Uterus (tissue), 4 donors: Measurements from ENCODE around the gene DMD. TPM values are rescaled to one million over a fixed set of nuclear protein-coding genes. Genes with fewer than 3 reads are reported as not detected.

Source experiments
- DNase-seq, 2 donors: peaks; one replicate each; pipeline ENCODE4 v3.0.0-alpha.2; 2019 to 2020
- H3K27ac ChIP-seq, 2 donors: fragments of 200-600 bp; sonication (generic); 1 replicate in 1 of 2; 2 replicates in 1 of 2; pipeline ENCODE4 v1.5.1; 2016 to 2018
- H3K27me3 ChIP-seq, 2 donors: fragments of 200-600 bp; sonication (generic); one replicate each; pipeline ENCODE4 v1.5.1; 2018 to 2019; ENCODE audit warnings: control low read depth in 1 of 2
- H3K36me3 ChIP-seq, 2 donors: fragments of 200-600 bp; sonication (generic); one replicate each; pipeline ENCODE4 v1.5.1; 2019; ENCODE audit warnings: control low read depth in 1 of 2
- H3K4me1 ChIP-seq, 2 donors: fragments of 200-600 bp; sonication (generic); one replicate each; pipeline ENCODE4 v1.5.1; 2018 to 2019; ENCODE audit warnings: control low read depth in 1 of 2
- H3K4me3 ChIP-seq, 2 donors: fragments of 200-600 bp; sonication (generic); 1 replicate in 1 of 2; 2 replicates in 1 of 2; pipeline ENCODE4 v1.5.1; 2018 to 2019; ENCODE audit warnings: mild to moderate bottlenecking in 1 of 2
- H3K9me3 ChIP-seq, 2 donors: fragments of 200-600 bp; sonication (generic); one replicate each; pipeline ENCODE4 v1.5.1; 2019; ENCODE audit warnings: control low read depth in 1 of 2
- CTCF ChIP-seq, 4 experiments: fragments of 200-600 bp in 2 of 4; fragments of 450-650 bp in 2 of 4; sonication (generic) in 2 of 4; IDR thresholded peaks; one replicate each; pipeline ENCODE4 v1.5.1; 2016 to 2019; ENCODE audit warnings: antibody characterized with exemption in 4 of 4, mild to moderate bottlenecking in 2 of 4, moderate library complexity in 1 of 4
- POLR2A ChIP-seq, 2 donors: fragments of 450-650 bp; IDR thresholded peaks; one replicate each; pipeline ENCODE4 v1.6.1; 2016; ENCODE audit warnings: antibody characterized with exemption in 2 of 2, mild to moderate bottlenecking in 1 of 2, moderate library complexity in 1 of 2
- intact Hi-C: fragments of 100-400 bp; cut with DNase I; formaldehyde crosslinking; loops from one replicate; pipeline ENCODE4 v1.15.1; 2023; ENCODE audit warnings: low total_unique reads
- total RNA-seq, 4 donors: library from RNA; depleted of rRNA in 3 of 4; stranded (reverse); fragments of >200 nt in 3 of 4; gene quantifications; one replicate each; pipeline versions ENCODE4 v1.1.0 to v1.2.4, GENCODE V29; 2014 to 2023
- donor health status: DM: yes; HTN: yes; CAD: no.

Gene DMD
- total RNA-seq, 4 donors from 2014 or later = 73.8 to 147 (median 97.8) TPM

DNA sequence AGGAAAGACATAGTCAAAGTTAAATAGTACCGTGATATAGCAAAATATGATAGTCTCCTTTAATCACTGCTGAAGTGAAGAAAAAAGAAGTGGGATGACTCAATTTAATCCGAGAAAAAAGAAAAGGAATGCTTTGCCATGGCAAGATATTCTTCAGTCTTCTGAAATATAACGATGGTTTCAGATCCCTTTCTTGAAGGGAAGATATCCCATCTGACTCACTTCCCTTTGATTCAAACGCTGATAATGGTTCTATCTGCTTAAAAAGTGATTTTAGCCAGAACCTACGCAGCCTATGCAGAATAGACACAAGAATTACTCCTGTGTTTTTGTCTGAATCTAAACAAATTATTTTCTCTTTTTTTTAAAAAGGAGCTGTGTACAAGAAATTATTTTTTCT is 2071.4 kb downstream of the DMD start:
- Histone ChIP-seq H3K4me1 (no peaks in the 10 kb centered on the region), H3K36me3 (no peaks in the 10 kb centered on the region), H3K27me3 (no peaks in the 10 kb centered on the region), H3K9me3 (no peaks in the 10 kb centered on the region), H3K4me3 (no peak overlapping the region), H3K27ac (no peak overlapping the region)
- TF ChIP-seq CTCF (IDR thresholded peaks at IDR 0.05) (no peak), POLR2A (IDR thresholded peaks at IDR 0.05) (no peak)
- intact Hi-C loops = no loop called here
- no peak for DNase-seq

- DNase-seq = no peak
- Histone ChIP-seq H3K27ac (no peak overlapping the region), H3K27me3 (no peaks in the 10 kb centered on the region), H3K9me3 (no peaks in the 10 kb centered on the region), H3K4me1 (no peaks in the 10 kb centered on the region), H3K36me3 (no peaks in the 10 kb centered on the region), H3K4me3 (no peak overlapping the region)
- TF ChIP-seq POLR2A (IDR thresholded peaks at IDR 0.05) (no peak), CTCF (IDR thresholded peaks at IDR 0.05) (no peak)
- intact Hi-C loops = no loop called here
Measured at GRCh38 chrX:31138124-31138523, 2073.2 kb downstream of the DMD start.

DNA sequence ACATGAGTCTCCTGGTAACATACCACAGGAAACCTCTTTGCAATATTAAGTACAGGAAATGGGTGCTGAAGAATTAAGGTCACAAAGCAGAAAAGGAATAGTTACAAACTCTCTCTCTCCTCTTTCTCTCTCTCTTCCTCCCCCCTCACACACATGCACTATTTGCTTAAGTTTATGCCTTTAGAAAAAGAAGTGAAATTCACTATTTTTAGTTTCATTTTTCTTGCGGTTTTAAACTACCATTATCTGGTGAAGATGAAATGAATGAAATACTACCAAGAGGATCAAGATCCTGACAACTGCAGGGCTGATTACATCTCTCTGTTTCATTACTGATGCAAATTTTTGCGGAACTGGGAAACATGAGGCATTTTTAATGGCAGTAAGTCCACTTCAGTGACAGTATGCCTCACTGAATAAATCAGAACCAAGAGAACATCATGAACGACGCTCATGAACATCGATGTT is 2075.2 kb downstream of the DMD start:
- H3K27me3 ChIP-seq = no peaks in the 10 kb centered on the region
- H3K27ac ChIP-seq = no peak overlapping the region
- no peak for DNase-seq
- no peak overlapping the region for H3K4me3 ChIP-seq
- no peaks in the 10 kb centered on the region for H3K9me3 ChIP-seq
- no peak for TF ChIP-seq POLR2A (IDR thresholded peaks at IDR 0.05)
- TF ChIP-seq CTCF (IDR thresholded peaks at IDR 0.05) = no peak
- no peaks in the 10 kb centered on the region for H3K36me3 ChIP-seq
- intact Hi-C loops = no loop called here
- H3K4me1 ChIP-seq = no peaks in the 10 kb centered on the region

DNA sequence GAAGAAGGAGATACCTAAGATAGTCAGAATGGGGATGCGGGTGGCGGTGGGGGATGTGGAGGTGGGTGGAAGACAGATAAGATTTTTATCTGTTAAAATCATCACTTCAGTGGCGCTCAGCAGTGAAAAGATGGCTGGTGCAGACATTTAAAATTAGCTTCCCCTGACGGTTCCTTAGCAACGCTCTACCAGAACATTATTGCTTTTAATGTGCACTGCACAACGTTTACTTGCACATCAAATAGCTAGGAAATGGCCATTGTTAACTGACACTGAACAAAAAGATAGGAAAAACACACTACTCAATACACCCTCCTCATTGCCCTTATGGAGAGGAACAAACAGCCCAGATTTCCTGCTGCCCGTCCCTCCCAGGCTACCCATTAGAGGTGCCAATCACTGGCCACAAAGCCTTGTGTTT is 2078.5 kb downstream of the DMD start:
- TF ChIP-seq CTCF (IDR thresholded peaks at IDR 0.05) (no peak), POLR2A (IDR thresholded peaks at IDR 0.05) (no peak)
- intact Hi-C loops = no loop called here
- H3K27ac ChIP-seq = no peak overlapping the region
- no peaks in the 10 kb centered on the region for H3K36me3 ChIP-seq
- H3K4me1 ChIP-seq = no peaks in the 10 kb centered on the region
- no peak overlapping the region for H3K4me3 ChIP-seq
- H3K27me3 ChIP-seq = no peaks in the 10 kb centered on the region
- no peaks in the 10 kb centered on the region for H3K9me3 ChIP-seq
- no peak for DNase-seq

DNA sequence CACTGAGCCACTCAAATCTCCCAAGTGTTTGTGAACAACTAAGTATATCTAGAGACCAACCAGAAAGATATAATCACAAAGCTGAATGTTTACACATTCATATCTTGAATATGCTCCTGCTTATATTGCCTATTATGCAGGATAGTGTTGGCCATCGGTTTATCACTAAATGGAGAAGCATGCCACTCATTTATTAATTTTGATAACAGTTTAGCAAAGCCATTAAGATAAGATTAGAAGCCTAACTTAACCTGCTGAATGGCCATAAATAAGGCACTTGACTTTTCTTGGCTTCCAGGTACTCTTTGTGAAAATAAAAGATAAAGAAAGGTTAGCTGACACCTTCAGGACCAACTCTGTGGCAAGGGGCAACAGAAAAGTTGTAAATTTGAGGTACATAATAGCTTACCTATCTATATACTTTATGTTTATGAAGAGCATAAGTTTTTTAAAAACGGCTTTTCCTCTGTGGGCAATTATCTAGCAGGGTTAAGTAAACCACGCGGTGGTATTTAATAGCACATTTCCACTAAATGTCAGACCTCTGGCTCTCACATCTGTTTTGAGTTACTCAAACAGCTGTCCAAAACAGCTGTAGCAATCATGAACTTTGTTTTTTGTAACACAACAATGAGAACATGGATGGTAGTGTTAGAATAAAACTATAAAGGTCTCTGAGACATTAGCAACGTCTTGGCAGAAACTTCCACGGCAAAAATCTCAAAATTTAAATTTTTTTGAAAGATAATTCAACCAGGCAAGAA is 2080.7 kb downstream of the DMD start:
- DNase-seq = no peak
- H3K9me3 ChIP-seq = no peaks in the 10 kb centered on the region

More for the DNA sequence above, 2080.7 kb downstream of the DMD start:
- no peak overlapping the region for H3K27ac ChIP-seq
- no peak overlapping the region for H3K4me3 ChIP-seq
- H3K27me3 ChIP-seq = no peaks in the 10 kb centered on the region
- intact Hi-C loops = no loop called here
- no peak for TF ChIP-seq POLR2A (IDR thresholded peaks at IDR 0.05)
- no peaks in the 10 kb centered on the region for H3K36me3 ChIP-seq
- H3K4me1 ChIP-seq = no peaks in the 10 kb centered on the region
